Hematopoietic multipotent progenitor cell treated with erythropoietin and hydrocortisone succinate and interleukin-3 and kit ligand, for 17 days (in vitro differentiated cells): ENCODE results near the gene HS3ST4.

ENCODE experiments used
- DNase-seq: peaks from one replicate; pipeline ENCODE4 v3.0.0-alpha.2; 2015; ENCODE audit warnings: low spot score

The HS3ST4 gene

DNA sequence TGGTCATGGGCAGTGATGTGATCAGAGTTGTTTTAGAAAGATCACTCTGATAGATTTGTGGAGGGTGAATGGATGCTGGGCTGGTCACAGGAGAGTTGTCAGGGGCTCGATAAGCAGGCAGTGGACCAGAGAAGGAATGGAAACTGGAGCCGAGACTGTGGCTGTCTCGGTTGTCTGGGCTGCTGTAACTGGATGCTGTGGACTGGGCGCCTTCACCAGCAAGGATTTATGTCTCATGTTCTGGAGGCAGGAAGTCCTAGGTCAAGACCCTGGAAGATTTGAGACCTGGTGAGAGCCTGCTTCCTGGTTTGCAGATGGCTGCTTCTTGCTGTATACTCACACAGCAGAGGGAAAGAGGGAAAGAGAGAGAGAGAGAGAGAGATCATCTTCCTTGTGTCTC is 203.6 kb downstream of the HS3ST4 start:
- DNase-seq: no peak

DNA sequence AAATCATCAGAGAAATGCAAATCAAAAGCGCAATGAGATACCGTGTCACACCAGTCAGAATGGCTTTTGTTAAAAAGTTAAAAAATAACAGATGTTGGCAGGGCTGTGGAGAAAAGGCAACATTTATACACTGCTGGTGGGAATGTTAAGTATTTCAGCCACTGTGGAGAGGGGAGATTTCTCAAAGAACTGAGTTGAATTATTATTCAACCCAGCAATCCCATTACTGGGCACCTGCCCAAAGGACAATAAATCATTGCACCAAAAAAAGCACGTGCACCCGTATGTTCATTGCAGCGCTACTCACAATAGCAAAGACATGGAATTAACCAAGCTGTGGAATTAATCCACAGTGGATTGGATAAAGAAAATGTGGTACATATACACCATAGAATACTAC is 204.7 kb downstream of the HS3ST4 start:
- no peak for DNase-seq

DNA sequence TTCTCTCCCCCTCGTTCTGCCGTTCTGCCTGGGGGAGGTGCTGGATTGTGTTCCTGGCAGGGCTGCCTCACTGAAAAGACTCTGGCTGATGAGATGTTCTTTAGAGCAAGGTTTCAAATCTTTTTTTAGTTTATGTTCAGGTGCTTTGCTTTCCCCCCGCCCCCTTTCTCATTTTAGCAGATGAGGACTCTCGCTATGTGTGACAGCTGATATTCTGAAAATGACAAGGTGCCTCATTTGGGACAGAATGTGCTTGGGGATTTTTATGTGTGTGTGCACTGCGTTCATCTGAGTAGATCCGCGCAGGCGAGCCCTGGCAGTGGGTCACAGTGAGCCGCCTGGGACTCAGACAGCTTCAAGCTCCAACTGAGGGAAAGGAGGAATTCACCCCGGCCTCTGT is 205.9 kb downstream of the HS3ST4 start:
- no peak for DNase-seq

DNA sequence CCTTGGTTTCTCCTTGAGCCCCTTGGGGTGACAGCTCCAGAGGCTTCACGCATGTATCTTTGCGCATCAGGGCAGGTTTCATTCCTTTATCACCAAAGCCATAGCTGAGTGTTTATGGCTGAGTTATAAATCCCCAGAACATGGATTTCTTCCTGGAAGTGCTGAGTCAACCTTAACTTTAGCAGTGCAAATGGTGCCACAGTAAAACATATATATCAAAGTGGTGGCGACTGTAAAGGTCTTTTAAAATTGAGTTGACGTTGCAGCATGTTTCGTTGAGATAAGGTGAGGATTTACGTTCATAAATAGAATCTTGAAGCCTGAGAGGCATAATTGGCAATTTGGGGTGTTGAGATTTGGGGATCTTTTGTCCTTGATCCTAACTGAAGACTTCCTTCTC is 214.1 kb downstream of the HS3ST4 start:
- no peak for DNase-seq

DNA sequence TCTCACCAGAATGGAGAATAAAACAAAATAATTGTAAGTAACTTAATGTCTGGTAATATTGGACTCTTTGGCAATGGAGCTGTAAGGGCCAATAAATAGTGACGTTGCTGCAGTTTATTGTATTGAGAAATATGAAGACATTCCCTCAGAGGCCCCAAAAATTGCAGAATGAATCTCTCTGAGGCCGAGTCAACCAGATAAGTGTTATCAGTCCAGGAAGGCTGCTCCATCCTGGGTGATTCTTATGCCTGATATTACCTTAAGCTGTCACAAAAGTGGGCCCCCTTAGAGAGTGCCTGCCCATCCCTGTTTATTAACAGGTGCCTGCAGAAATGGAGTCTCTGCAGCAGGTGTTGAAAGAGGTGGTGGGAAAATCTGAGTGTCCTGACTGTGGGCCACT is 219.2 kb downstream of the HS3ST4 start:
- no peak for DNase-seq

DNA sequence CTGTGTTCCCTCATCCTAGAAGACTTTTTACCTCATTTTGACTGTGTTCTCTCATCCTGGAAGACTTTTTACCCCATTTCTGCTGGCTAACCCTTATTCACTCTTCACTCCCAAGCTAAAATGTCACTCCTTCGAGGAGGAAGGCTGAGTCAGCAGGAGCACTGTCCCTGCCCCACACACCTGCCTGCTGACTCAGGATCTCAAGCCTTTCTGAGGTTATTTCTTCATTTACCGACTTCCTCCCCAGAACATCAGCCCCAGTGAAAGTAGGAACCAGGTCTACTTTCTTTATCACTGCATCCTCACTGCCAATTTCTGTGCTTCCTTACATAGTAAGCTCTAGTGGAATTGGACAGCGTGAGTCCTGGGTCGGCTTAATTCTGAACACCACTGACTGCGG is 220.6 kb downstream of the HS3ST4 start:
- DNase-seq: no peak

DNA sequence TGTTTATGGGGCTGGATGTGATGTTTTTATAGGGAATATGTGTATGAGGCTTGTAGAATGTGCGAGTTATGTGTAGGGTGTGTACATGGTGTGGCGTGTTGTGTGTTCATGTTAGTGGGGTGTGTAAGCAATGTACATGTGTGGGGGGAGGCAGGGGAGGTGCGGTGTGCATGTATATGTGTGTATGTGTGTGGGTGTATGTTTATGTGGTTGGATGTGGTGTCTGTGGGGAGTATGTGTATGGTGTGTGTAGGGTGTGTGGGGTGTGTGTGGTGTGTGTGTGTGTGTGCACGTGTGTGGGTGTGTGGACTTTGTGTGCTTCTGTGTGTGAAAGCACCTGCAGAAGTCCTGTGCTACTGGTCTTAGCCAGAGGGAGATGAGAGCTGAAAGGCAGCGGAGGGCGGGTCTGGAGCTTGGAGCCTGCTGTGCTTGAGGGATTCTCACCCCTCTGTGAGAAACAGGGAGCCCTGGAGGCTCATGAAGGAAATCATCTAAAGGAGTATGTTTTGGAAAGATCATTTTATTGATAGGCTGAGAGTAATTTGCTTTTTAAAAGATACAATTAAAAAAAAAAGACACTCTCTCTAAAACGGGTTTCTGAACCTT is 222.7 kb downstream of the HS3ST4 start:
- DNase-seq: no peak

DNA sequence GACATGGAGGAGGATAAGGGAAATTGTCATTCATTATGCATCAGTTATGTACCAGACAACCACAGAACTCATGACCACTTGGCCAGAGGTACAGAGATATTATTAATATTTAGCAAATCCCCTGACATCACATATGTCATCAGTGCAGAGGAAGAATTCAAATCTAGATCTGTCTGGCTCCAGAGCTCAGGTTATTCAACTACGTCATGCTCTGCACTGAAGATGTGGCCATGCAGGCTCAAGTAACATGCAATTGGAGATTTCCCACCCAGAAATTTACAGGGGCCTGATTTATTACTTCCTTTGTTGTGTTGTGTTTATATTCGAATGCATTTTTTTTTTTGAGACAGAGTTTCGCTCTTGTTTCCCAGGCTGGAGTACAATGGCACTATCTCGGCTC is 224.3 kb downstream of the HS3ST4 start:
- DNase-seq: no peak

DNA sequence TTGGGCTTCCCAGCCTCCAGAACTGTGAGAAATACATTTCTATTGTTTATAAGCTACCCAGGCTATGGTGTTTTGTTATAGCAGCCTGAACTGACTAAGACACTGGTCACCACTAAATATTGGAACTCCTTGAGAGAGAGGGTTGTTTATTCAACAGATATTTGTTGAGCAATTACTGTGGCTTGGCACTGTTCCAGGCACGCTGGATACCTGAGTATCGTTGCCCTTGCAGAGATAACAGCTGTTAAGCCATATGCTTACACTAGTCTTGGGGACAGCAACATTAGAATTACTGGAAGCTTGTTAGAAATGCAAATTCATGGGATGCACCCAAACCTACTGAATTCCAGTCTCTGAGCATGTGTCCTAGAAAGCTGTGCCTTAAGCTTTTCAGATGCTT is 230.7 kb downstream of the HS3ST4 start:
- no peak for DNase-seq

DNA sequence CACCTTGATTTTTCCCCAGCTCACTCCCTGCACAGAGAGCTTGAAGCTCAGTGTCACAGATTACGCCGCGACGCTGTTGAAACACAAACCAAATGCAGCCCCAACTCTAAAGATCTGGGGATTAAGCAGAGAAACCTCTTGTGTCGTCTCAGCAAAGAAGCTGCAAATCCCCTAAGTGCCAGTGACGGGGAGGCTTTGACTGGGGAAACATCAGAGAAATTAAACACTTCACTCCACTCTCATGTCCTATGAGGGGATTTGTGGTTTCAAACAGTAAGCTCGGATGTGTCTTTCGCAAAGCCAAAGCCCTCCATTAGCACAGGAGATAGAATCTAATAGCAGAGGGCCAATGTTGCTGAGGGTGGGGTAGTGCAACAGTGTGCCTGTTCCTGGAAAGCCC is 233.7 kb downstream of the HS3ST4 start:
- DNase-seq: no peak

DNA sequence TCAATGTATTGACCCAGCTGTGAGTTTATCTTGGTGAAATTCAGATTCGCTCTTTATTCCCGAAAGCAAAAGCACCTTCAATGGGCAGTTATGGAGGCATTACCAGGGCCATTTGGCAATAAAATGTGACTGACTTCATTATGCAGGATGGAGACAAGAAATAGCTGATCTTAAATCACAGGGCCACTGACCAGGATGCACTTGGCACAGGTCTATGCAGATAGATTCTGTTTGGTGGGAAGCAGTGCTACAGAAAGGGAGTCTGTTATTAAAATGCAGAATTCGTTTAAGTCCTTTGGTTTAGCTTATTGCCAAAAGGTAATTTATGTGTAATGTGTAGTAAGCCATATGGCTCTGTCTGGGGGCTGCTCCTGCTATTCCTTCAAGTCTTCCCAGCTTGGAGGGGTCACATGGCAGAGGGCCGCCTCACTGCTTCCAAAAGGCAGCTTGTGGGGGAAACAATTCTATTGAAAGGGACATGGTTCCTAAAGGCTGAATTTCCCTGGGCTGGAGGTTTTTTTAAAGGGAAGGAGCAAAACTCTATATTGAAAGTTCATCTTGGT is 239.8 kb downstream of the HS3ST4 start:
- no peak for DNase-seq

DNA sequence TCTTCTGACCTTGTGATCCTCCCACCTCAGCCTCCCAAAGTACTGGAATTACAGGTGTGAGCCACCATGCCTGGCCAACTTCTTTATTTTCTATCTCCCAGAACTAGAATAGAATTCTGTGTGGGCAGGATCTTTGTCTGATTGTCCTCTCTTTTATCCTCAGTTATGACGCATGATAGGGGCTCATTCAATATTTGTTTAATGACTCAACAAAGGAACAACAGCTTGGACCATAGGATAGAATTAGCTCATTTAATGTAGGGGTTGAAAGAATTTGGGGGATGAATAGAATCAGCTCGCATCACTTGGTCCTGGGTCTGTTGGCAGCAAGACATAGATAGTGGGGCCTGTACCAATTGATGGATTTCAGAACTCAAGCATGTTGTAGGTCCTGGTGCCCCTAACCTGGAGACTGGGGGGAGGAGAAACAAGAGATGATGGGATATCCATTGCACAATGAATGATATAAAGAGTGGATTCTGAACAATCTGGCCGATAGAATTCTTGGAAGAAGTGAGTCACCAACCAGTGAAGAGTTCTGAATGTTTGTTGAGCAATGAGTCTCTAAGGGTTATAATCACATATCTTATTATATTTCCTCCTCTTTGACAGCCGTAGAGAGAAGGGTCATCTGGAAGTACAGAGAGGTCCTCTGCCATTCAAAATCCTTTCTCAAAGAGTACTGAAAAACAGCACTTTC is 250.2 kb downstream of the HS3ST4 start:
- no peak for DNase-seq

DNA sequence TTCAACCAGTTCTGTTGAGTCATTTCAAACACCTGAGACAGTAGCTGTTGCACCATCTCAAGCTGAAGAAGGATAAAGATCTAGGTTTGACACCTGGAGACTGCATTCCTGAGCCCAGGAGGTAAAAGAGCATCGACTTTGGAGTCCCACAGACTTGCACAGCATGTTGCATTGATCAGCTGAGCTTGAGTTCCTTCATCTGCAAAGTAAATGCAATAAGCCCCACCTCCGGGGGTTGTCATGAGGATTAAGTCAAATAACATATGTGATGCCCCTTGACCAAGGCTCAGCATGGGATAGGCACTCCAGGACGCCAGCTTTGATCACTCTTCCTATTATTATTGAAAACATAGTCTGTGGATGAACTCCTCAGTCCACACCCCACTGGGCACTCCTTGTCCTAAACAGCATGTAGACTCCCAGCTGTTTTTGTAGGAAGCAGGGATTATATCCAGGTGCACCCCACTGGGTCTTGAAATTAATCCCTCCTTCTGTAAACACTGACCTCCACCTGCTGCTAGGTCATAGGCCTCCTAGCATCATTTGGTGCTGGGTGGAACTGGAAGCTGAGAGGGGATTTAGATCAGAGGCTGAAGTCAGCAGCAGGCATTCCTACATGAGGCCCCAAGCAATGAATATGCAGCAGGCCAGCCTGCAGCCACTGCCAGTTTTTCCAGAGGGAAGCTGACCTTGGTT is 259.0 kb downstream of the HS3ST4 start:
- no peak for DNase-seq

DNA sequence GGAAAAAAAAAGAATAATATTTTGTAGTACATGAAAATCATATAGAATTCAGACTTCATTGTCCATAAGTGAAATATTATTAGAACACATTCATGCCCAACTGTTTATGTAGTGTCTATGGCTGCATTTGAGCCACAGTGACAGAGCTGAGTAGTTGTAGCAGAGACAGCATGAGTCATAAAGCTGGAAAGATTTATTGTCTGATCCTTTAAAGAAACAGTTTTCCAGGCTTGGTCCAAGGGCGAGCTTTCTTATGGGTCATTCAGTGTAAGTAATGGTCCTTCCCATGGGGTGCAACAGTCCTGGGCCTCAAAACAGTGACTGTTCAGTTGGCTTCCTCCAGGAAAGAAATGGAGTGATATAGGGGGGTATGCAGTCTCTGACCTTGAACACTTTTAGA is 260.2 kb downstream of the HS3ST4 start:
- DNase-seq: no peak

DNA sequence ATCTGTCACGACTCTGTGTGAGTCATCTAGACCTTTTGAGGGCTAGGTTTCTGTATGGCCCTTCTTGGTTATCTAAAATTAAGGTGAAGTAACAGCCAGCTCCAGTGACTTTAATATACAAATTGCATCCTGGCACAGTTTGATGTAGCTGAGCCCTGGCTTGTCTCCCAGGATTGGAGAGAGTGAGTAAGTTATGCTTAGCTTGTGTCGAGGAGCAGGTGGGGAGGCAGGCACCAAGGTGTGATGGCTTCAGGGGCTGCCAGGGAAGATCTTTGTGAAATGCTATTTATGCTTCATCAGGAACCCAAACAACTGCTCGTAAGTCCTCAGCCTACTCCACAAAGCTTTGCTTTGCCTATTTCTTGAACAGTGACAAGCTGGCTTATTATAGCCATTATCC is 261.2 kb downstream of the HS3ST4 start:
- DNase-seq: no peak

DNA sequence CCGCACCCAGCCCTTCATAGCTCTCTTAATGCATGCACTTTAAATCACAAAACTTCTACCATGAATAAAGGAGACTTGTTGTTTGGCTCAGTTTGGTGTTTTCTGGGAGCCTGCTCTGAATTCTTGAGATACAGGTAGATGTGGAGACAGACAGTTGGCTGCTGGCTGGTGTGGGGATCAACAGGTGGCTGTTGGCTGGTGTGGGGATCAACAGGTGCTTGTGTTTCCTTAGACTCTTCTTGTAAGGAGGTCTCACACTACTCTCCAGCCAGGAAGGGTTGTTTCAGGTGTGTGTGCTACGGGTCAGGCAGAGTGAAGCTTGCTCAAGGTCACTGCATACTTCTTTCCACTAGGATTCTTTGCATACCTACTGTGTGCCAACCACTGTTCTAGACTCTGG is 265.9 kb downstream of the HS3ST4 start:
- DNase-seq: no peak

DNA sequence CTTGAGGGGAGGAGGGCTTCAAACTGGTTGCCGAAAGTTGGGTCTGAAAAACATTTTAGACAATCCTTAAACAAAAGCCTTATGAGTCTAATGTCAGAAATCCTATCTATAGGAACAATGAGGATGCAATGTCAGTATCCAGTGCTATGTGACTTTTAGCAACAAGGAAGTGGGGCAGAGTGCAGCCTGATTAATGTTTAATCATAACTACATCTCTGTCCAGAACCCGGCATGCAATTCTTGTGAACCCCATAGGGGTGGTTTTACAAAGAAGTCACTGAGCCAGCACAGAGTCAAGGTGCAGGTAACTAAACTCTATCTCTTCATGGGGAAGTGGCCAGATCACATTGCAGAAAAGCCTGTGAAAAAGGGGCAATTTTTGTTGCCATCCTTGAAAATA is 267.5 kb downstream of the HS3ST4 start:
- DNase-seq: no peak

DNA sequence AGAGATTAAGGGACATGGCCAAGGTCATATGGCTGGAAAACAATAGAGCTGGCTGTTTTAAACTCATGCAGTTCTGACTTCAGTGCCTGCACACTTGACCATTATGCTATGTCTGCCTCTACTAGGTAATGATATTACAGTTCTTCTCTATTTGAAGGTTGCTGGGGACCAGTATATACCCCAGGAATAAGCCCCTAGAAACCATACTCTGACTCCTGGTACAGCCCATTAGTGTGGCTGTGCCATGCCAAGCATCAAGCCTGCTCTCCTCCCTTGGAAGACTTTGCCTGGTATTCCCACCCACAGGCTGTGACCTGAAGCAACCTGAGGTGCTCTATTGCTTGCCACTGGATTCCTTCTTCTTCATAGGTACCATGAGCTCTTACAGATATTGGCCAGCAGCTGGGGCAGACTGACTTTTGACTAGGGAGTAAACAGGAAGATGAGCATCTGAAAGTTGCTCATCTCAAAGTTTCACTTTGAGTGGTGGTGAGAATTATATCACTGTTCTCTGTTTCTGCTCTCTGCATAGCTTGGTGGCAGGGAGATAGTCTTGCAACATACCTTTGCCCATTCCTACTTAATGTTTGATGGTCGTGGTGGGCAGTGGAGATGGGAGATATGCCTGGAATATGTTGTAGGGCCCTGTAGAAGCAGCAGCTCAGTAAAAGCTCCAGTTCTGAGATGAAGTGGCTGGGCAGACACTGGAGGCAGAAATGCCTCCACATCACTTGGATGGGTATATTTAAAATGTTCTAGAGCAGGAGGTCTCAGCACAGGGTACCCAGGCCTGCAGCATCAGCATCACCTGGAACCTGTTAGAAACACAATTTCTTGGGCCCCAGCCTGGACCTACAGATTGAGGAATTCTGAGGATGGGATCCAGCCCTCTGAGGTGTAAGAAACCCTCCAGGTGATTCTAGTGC is 274.7 kb downstream of the HS3ST4 start:
- DNase-seq: no peak

DNA sequence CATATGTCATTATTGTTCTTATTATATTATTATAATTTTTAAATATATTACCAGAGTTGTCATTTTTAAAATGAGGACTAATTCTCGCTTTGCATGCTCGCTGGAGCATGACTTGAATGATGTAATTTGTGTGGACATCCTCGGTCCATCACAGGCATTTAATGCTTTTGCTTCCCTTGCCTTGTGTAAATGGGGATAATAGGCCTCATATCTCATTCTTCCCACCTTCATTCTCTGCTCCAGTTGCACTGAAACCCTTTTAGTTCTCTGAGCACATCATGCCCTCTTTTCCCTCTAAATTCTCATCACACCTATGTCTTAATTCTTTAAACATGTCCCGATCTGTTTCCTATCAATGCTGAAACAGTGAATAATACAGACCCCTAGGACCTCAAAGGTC is 285.4 kb downstream of the HS3ST4 start:
- DNase-seq: no peak

DNA sequence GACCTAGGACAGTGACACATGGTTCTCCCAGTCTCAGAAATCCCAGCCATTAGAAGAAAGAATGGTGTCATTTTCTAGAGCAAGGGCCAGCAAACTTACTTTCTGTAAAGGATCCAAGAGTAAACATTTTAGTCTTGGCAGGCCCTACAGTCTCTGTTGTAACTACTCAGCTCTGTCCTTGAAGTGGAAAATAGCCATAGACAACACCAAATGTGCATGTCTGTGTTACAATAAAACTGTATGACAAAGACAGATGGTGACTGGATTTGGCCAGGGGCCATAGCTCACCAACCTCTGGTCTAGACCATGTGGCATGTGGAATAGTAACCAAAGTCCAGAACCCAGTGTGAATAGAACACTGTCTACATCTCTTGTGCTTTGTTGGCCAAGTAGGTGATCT is 286.5 kb downstream of the HS3ST4 start:
- DNase-seq: no peak

DNA sequence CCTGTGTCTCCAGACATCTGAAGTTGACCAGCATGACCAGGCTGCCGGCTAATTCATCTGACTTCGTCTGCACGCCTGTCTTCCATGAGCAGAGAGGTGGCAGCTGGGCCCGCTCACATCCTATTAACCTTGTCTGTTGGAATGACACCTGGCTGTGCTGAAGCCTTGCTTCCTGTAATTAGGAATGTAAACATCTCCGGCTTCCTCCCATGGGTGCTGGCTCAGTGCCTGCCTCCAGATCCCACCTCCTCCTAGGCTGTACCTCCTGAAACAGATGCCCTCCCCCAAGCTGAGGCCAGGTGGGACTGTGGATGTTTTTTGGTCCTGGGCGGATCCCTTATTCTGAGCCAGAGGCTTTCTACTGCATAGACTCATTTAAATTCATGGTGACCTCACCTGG is 296.3 kb downstream of the HS3ST4 start:
- no peak for DNase-seq

DNA sequence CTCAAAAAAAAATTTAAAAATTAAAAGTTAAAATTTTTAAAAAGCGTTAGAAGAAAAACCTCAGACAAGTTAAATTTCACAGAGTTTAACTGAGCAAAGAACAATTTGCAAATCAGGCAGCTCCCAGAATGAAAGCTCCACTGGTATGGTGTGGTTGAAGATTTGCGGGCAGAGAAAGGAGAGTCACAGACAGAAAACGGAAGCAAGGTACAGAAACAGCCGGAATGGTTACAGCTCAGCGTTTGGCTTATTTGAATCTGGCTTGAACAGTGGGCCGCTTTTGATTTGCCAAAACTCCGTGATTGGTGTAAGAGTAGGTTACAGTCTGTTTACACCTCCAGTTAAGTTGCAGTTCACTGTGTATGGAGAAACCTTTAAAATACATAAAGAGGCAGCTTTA is 297.1 kb downstream of the HS3ST4 start:
- no peak for DNase-seq
